22Rv1 (cell line): ENCODE data around the gene IQCH.

Experiments used
- ZFX ChIP-seq: fragments of 450-650 bp; IDR thresholded peaks from 2 replicates; pipeline ENCODE4 v1.6.1; 2017; ENCODE audit warnings: antibody characterized with exemption, borderline replicate concordance
- TF ChIP-seq, protein P1 (sequence below): fragments of 450-650 bp; IDR thresholded peaks from 2 replicates; pipeline ENCODE4 v1.5.1; 2017; ENCODE audit warnings: mild to moderate bottlenecking

DNA sequence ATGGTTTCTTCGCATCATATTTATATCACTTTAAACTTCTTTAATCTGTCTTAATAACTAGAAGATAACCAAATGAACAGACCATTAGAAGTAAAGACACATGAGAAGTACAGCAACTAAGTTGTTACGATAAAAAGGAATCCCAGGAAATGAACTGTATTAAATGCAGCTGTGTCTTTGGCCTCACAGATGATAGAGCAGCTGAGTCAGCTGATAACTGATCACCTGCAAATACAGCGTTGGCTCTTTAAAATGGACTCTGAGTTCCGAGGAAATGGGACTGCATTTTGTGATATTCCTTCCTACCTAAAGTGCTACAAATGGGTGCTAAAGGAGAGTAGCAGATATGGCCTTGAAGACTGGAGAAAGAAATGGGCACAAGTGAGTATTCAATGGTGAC lies 145.3 kb downstream of the IQCH start:
- TF ChIP-seq, protein P1, sequence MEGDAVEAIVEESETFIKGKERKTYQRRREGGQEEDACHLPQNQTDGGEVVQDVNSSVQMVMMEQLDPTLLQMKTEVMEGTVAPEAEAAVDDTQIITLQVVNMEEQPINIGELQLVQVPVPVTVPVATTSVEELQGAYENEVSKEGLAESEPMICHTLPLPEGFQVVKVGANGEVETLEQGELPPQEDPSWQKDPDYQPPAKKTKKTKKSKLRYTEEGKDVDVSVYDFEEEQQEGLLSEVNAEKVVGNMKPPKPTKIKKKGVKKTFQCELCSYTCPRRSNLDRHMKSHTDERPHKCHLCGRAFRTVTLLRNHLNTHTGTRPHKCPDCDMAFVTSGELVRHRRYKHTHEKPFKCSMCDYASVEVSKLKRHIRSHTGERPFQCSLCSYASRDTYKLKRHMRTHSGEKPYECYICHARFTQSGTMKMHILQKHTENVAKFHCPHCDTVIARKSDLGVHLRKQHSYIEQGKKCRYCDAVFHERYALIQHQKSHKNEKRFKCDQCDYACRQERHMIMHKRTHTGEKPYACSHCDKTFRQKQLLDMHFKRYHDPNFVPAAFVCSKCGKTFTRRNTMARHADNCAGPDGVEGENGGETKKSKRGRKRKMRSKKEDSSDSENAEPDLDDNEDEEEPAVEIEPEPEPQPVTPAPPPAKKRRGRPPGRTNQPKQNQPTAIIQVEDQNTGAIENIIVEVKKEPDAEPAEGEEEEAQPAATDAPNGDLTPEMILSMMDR, result no peak
- no peak for TF ChIP-seq ZFX
